Measurements from ENCODE around the gene MANF. TPM values are rescaled to one million over a fixed set of nuclear protein-coding genes. Genes with fewer than 3 reads are reported as not detected.

Gene MANF
- total and polyA plus RNA-seq, 2 experiments from 2014 or later = 48.7 to 92.7 TPM

- H3K27ac ChIP-seq (ENCODE audit: low read depth) = no peak overlapping the region
- no peaks in the 10 kb centered on the region for H3K79me2 ChIP-seq (replicated peaks; ENCODE audit: insufficient read depth)
- TF ChIP-seq, protein P1, sequence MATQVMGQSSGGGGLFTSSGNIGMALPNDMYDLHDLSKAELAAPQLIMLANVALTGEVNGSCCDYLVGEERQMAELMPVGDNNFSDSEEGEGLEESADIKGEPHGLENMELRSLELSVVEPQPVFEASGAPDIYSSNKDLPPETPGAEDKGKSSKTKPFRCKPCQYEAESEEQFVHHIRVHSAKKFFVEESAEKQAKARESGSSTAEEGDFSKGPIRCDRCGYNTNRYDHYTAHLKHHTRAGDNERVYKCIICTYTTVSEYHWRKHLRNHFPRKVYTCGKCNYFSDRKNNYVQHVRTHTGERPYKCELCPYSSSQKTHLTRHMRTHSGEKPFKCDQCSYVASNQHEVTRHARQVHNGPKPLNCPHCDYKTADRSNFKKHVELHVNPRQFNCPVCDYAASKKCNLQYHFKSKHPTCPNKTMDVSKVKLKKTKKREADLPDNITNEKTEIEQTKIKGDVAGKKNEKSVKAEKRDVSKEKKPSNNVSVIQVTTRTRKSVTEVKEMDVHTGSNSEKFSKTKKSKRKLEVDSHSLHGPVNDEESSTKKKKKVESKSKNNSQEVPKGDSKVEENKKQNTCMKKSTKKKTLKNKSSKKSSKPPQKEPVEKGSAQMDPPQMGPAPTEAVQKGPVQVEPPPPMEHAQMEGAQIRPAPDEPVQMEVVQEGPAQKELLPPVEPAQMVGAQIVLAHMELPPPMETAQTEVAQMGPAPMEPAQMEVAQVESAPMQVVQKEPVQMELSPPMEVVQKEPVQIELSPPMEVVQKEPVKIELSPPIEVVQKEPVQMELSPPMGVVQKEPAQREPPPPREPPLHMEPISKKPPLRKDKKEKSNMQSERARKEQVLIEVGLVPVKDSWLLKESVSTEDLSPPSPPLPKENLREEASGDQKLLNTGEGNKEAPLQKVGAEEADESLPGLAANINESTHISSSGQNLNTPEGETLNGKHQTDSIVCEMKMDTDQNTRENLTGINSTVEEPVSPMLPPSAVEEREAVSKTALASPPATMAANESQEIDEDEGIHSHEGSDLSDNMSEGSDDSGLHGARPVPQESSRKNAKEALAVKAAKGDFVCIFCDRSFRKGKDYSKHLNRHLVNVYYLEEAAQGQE (IDR thresholded peaks at IDR 0.05; ENCODE audit: unreplicated experiment) = no peak
- TF ChIP-seq, protein P2, sequence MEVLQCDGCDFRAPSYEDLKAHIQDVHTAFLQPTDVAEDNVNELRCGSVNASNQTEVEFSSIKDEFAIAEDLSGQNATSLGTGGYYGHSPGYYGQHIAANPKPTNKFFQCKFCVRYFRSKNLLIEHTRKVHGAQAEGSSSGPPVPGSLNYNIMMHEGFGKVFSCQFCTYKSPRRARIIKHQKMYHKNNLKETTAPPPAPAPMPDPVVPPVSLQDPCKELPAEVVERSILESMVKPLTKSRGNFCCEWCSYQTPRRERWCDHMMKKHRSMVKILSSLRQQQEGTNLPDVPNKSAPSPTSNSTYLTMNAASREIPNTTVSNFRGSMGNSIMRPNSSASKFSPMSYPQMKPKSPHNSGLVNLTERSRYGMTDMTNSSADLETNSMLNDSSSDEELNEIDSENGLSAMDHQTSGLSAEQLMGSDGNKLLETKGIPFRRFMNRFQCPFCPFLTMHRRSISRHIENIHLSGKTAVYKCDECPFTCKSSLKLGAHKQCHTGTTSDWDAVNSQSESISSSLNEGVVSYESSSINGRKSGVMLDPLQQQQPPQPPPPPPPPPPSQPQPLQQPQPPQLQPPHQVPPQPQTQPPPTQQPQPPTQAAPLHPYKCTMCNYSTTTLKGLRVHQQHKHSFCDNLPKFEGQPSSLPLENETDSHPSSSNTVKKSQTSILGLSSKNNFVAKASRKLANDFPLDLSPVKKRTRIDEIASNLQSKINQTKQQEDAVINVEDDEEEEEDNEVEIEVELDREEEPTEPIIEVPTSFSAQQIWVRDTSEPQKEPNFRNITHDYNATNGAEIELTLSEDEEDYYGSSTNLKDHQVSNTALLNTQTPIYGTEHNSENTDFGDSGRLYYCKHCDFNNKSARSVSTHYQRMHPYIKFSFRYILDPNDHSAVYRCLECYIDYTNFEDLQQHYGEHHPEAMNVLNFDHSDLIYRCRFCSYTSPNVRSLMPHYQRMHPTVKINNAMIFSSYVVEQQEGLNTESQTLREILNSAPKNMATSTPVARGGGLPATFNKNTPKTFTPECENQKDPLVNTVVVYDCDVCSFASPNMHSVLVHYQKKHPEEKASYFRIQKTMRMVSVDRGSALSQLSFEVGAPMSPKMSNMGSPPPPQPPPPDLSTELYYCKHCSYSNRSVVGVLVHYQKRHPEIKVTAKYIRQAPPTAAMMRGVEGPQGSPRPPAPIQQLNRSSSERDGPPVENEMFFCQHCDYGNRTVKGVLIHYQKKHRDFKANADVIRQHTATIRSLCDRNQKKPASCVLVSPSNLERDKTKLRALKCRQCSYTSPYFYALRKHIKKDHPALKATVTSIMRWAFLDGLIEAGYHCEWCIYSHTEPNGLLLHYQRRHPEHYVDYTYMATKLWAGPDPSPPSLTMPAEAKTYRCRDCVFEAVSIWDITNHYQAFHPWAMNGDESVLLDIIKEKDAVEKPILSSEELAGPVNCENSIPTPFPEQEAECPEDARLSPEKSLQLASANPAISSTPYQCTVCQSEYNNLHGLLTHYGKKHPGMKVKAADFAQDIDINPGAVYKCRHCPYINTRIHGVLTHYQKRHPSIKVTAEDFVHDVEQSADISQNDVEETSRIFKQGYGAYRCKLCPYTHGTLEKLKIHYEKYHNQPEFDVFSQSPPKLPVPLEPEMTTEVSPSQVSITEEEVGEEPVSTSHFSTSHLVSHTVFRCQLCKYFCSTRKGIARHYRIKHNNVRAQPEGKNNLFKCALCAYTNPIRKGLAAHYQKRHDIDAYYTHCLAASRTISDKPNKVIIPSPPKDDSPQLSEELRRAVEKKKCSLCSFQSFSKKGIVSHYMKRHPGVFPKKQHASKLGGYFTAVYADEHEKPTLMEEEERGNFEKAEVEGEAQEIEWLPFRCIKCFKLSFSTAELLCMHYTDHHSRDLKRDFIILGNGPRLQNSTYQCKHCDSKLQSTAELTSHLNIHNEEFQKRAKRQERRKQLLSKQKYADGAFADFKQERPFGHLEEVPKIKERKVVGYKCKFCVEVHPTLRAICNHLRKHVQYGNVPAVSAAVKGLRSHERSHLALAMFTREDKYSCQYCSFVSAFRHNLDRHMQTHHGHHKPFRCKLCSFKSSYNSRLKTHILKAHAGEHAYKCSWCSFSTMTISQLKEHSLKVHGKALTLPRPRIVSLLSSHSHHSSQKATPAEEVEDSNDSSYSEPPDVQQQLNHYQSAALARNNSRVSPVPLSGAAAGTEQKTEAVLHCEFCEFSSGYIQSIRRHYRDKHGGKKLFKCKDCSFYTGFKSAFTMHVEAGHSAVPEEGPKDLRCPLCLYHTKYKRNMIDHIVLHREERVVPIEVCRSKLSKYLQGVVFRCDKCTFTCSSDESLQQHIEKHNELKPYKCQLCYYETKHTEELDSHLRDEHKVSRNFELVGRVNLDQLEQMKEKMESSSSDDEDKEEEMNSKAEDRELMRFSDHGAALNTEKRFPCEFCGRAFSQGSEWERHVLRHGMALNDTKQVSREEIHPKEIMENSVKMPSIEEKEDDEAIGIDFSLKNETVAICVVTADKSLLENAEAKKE (CRISPR knock-in tag; IDR thresholded peaks at IDR 0.05) = no peak
- TF ChIP-seq NANOG (IDR thresholded peaks at IDR 0.05; ENCODE audit: borderline replicate concordance) (no peak), CREB1 (CRISPR knock-in tag; IDR thresholded peaks at IDR 0.05; ENCODE audit: low read depth) (no peak), ZNF331 (CRISPR knock-in tag; IDR thresholded peaks at IDR 0.05; ENCODE audit: low read depth) (no peak), EZH2 (IDR thresholded peaks at IDR 0.05; ENCODE audit: low read depth, unreplicated experiment) (no peak), STAT1 (IDR thresholded peaks at IDR 0.05; ENCODE audit: unreplicated experiment) (no peak), JUNB (IDR thresholded peaks at IDR 0.05; ENCODE audit: unreplicated experiment) (no peak), EZH2phosphoT487 (IDR thresholded peaks at IDR 0.05; ENCODE audit: unreplicated experiment) (no peak), CTCF (conservative IDR thresholded peaks at IDR 0.05; ENCODE audit: low read depth in 2 of 2) (no peak), POLR2AphosphoS5 (IDR thresholded peaks at IDR 0.05; ENCODE audit: low read depth) (no peak)
- TF ChIP-seq, protein P3, sequence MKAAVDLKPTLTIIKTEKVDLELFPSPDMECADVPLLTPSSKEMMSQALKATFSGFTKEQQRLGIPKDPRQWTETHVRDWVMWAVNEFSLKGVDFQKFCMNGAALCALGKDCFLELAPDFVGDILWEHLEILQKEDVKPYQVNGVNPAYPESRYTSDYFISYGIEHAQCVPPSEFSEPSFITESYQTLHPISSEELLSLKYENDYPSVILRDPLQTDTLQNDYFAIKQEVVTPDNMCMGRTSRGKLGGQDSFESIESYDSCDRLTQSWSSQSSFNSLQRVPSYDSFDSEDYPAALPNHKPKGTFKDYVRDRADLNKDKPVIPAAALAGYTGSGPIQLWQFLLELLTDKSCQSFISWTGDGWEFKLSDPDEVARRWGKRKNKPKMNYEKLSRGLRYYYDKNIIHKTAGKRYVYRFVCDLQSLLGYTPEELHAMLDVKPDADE (IDR thresholded peaks at IDR 0.05) = no peak
- H3K4me3 ChIP-seq = no peak overlapping the region
- no peak for DNase-seq (ENCODE audit: low spot score)
- peaks cover 1% of the 10 kb centered on the region for H3K27me3 Mint-ChIP-seq (ENCODE audit: insufficient read depth, low read depth, poor library complexity)
- H3K4me2 ChIP-seq = no peak overlapping the region
- no peaks in the 10 kb centered on the region for H3K36me3 ChIP-seq (ENCODE audit: insufficient read depth)
- no peak overlapping the region; the same call in 2 of the 3 replicates for H3K4me3 Mint-ChIP-seq
- H3K36me3 Mint-ChIP-seq (ENCODE audit: low read depth) = 0 out of 3 replicates have a peak, but pooled peaks cover 4% of the 10 kb centered on the region
- H3K4me1 Mint-ChIP-seq = no peaks in the 10 kb centered on the region
- no peaks in the 10 kb centered on the region for H3K27me3 ChIP-seq (ENCODE audit: insufficient read depth)
- H3K27ac Mint-ChIP-seq = no peak overlapping the region
- ATAC-seq = no peak
- no peaks in the 10 kb centered on the region; the same call in 2 of the 3 replicates for H3K9me3 Mint-ChIP-seq
- no peaks in the 10 kb centered on the region for H3K4me1 ChIP-seq (ENCODE audit: insufficient read depth)
- H4K20me1 ChIP-seq (replicated peaks; ENCODE audit: insufficient read depth) = no peaks in the 10 kb centered on the region
- H2AFZ ChIP-seq = no peak overlapping the region
- H3K9me2 ChIP-seq (ENCODE audit: insufficient read depth) = no peaks in the 10 kb centered on the region
- no peaks in the 10 kb centered on the region for H3F3A ChIP-seq (replicated peaks; ENCODE audit: low read depth)
Measured at GRCh38 chr3:51373658-51374421, 11.3 kb upstream of the MANF start.

All from GM23338 (cell line).